Measurements from ENCODE around the gene GORASP1. TPM values are rescaled to one million over a fixed set of nuclear protein-coding genes. Genes with fewer than 3 reads are reported as not detected.

Gene GORASP1
- total and polyA plus RNA-seq, 2 of the 13 experiments (the other 11 are each of a cell fraction or from before 2014, with no cell fraction given): 36.4 to 39.8 TPM

- Histone ChIP-seq H3K9ac (ENCODE audit: insufficient read depth, low read depth, low read length) (no peak overlapping the region), H3K27me3 (ENCODE audit: control insufficient read depth in 1 of 2, insufficient read depth in 2 of 2, low read length in 2 of 2) (no peaks in the 10 kb centered on the region), H3K9me3 (ENCODE audit: low read length) (no peaks in the 10 kb centered on the region), H4K20me1 (ENCODE audit: insufficient read depth, low read length) (peaks cover 3% of the 10 kb centered on the region; the same call in 1 of the 2 replicates), H3K4me1 (ENCODE audit: insufficient read depth, low read length) (no peaks in the 10 kb centered on the region), H3K4me2 (ENCODE audit: low read depth, low read length) (no peak overlapping the region), H2AFZ (ENCODE audit: low read length) (no peak overlapping the region), H3K4me3 (replicated peaks in 1 of 3; ENCODE audit: insufficient read depth in 1 of 3, low read depth in 2 of 3, low read length in 3 of 3) (no peak overlapping the region), H3K27ac (ENCODE audit: extremely low read length, insufficient read depth, low read length) (no peak overlapping the region), H3K36me3 (replicated peaks in 1 of 2; ENCODE audit: control insufficient read depth in 1 of 2, insufficient read depth in 2 of 2, low read length in 2 of 2) (peaks cover 23 to 38% of the 10 kb centered on the region in 2 experiments; a peak in 4 of 5 replicates), H3K79me2 (ENCODE audit: insufficient read depth, low read length) (no peaks in the 10 kb centered on the region)
- ChIA-PET CTCF (ENCODE audit: low intra/inter-chr PET ratio, low total read pairs) (no interaction called here), POLR2A (no interaction called here)
- in situ Hi-C loops (cut with HindIII; ENCODE audit: extremely low pct_ligation_motif_present, low pct_unique_long_range_greater_than_20kb): no loop called here
- no peak for FAIRE-seq
- 0 out of 3 replicates have a peak, but pooled peaks have one; percentile 5 for ATAC-seq
- TF ChIP-seq POLR2AphosphoS2 (IDR thresholded peaks at IDR 0.05; ENCODE audit: low read depth, low read length) (0 out of 2 replicates have a peak, but pooled peaks have one; percentile 26), STAG1 (CRISPR knock-in tag; IDR thresholded peaks at IDR 0.05) (no peak)
- WGBS (ENCODE audit: low lambda C conversion rate): 100% methylated on average over 2 of the region's 2 CpGs
- no peak for DNase-seq (ENCODE audit: low spot score)
- no TSS peak for BruUV-seq (replicated peaks)
- intact Hi-C loops (cut with micrococcal nuclease; ENCODE audit: unreplicated experiment): no loop called here
Measured at GRCh38 chr3:39140341-39140971, 33.0 kb upstream of the GORASP1 start.

DNA sequence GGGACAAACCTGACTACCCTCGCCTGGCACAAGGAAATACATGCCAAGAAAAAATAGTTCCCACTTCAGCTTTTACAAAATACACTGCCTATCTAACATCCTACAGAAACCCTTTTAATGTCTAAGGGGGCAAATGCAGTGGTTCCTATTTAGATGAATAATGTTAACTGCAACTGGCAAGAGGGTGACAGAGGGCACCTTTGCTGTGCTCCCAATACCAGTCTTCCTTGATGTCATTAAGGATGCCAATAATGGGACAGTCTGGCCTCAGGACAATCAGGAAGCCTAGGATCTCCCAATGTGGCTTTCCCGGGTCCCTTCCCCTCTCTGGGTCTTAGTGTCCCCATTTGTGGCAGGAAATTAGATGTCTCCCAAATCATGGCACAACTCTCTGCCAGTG is 32.0 kb upstream of the GORASP1 start:
- no TSS peak for BruUV-seq (replicated peaks)
- TF ChIP-seq POLR2AphosphoS2 (IDR thresholded peaks at IDR 0.05; ENCODE audit: low read depth, low read length) (peak; percentile 36; the same call in 1 of the 2 replicates), IRF2 (CRISPR knock-in tag; IDR thresholded peaks at IDR 0.05) (no peak)
- CTCF ChIA-PET (ENCODE audit: low intra/inter-chr PET ratio, low total read pairs): no interaction called here
- in situ Hi-C loops (cut with HindIII; ENCODE audit: extremely low pct_ligation_motif_present, low pct_unique_long_range_greater_than_20kb): no loop called here
- Histone ChIP-seq H3K36me3 (replicated peaks in 1 of 2; ENCODE audit: control insufficient read depth in 1 of 2, insufficient read depth in 2 of 2, low read length in 2 of 2) (peaks cover 18 to 28% of the 10 kb centered on the region in 2 experiments; a peak in 4 of 5 replicates), H2AFZ (ENCODE audit: low read length) (no peak overlapping the region), H3K27me3 (ENCODE audit: control insufficient read depth in 1 of 2, insufficient read depth in 2 of 2, low read length in 2 of 2) (no peaks in the 10 kb centered on the region), H3K4me2 (ENCODE audit: low read depth, low read length) (no peak overlapping the region), H4K20me1 (ENCODE audit: insufficient read depth, low read length) (peaks cover 3% of the 10 kb centered on the region; the same call in 1 of the 2 replicates), H3K79me2 (ENCODE audit: insufficient read depth, low read length) (no peaks in the 10 kb centered on the region), H3K4me1 (ENCODE audit: insufficient read depth, low read length) (no peaks in the 10 kb centered on the region), H3K9ac (ENCODE audit: insufficient read depth, low read depth, low read length) (no peak overlapping the region), H3K4me3 (replicated peaks in 1 of 3; ENCODE audit: insufficient read depth in 1 of 3, low read depth in 2 of 3, low read length in 3 of 3) (no peak overlapping the region), H3K27ac (ENCODE audit: extremely low read length, insufficient read depth, low read length) (no peak overlapping the region), H3K9me3 (ENCODE audit: low read length) (no peaks in the 10 kb centered on the region)
- DNase-seq (ENCODE audit: low spot score): no peak
- POLR2A ChIA-PET: no interaction called here
- intact Hi-C loops (cut with micrococcal nuclease; ENCODE audit: unreplicated experiment): no loop called here
- no peak for FAIRE-seq
- 93% methylated on average over 2 of the region's 2 CpGs for WGBS (ENCODE audit: low lambda C conversion rate)
- ATAC-seq: no peak
